Measurements from ENCODE around the gene SYTL3. TPM values are rescaled to one million over a fixed set of nuclear protein-coding genes. Genes with fewer than 3 reads are reported as not detected.

Gene SYTL3
- total and polyA plus RNA-seq, 2 donors (not counting 1 experiment from before 2014, with no cell fraction given) = 1.1 to 5.4 TPM

DNA sequence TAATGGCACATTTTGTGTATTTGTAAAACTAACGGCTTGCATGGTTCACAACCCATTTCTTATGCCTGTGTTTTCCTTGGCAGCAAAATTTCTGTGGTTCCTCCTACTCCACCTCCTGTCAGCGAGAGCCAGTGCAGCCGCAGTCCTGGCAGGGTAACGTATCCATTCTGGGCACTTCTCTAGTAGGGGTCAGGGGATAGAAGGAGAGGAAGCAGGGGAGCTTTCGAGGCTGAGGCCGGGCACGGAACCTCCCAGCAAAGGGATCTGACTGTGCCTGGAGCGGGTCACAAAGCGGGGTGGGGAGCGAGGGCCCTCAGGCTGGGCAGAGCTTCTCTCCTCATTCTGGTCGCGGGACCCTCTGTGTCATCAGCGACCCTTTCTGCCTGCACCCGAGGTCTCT lies 58.4 kb downstream of the SYTL3 start:
- Histone ChIP-seq H3K9ac (ENCODE audit: low read length) (no peak overlapping the region), H3K4me1 (ENCODE audit: control insufficient read depth in 2 of 2, insufficient read depth in 2 of 2, low read length in 2 of 2) (peaks cover 19 to 30% of the 10 kb centered on the region in 2 donors), H3K79me2 (ENCODE audit: control insufficient read depth, insufficient read depth, low read length) (peaks cover 6% of the 10 kb centered on the region), H3K27me3 (replicated peaks in 1 of 4; ENCODE audit: control extremely low read depth in 1 of 4, control insufficient read depth in 3 of 4, insufficient read depth in 4 of 4, low read length in 3 of 4) (no peaks in the 10 kb centered on the region), H3K9me3 (ENCODE audit: control extremely low read depth in 1 of 3, control insufficient read depth in 2 of 3, insufficient read depth in 1 of 3, low read length in 2 of 3) (no peaks in the 10 kb centered on the region), H3K4me2 (replicated peaks; ENCODE audit: low read depth, low read length, poor library complexity, severe bottlenecking) (peak overlapping the region; percentile 26), H3K4me3 (ENCODE audit: control extremely low read depth in 1 of 5, extremely low read depth in 1 of 5, insufficient read depth in 1 of 5, low read depth in 2 of 5, low read length in 4 of 5) (no peak overlapping the region), H3K27ac (ENCODE audit: low read length in 2 of 2) (peak overlapping the region in 1 of 2 donors; percentile 33), H4K20me1 (ENCODE audit: control insufficient read depth, insufficient read depth, low read length, poor library complexity, severe bottlenecking) (no peaks in the 10 kb centered on the region), H2AFZ (ENCODE audit: insufficient read depth, low read depth, low read length, poor library complexity, severe bottlenecking) (no peak overlapping the region), H3K36me3 (replicated peaks in 1 of 2; ENCODE audit: control extremely low read depth in 1 of 2, control insufficient read depth in 1 of 2, extremely low read depth in 1 of 2, insufficient read depth in 2 of 2, low read length in 1 of 2) (no peaks in the 10 kb centered on the region)
- WGBS (ENCODE audit: insufficient coverage) = 95% methylated on average over 11 of the region's 14 CpGs
- CTCF ChIA-PET = interaction anchor here (0.7 to 3.8 kb wide), 12 partner anchors 8 to 268 kb away, joined by 3 to 34 read pairs (median 6); no protein-coding TSS in a partner anchor
- Mint-ChIP-seq H3K9me3 (ENCODE audit: insufficient read depth) (no peaks in the 10 kb centered on the region), H3K27me3 (no peaks in the 10 kb centered on the region), H3K4me1 (peaks cover 27% of the 10 kb centered on the region), H3K4me3 (peak overlapping the region; percentile 58), H3K27ac (peak overlapping the region; percentile 85)
- intact Hi-C loops (cut with micrococcal nuclease) = no loop called here
- POLR2A ChIA-PET = no interaction called here
- DNase-seq (no peak), ATAC-seq (ENCODE audit: low read depth) (no peak)
- no peak for TF ChIP-seq EZH2 (IDR thresholded peaks at IDR 0.05; ENCODE audit: borderline replicate concordance, insufficient read depth, low read depth, low read length, poor library complexity, severe bottlenecking)
- TF ChIP-seq, protein P1, sequence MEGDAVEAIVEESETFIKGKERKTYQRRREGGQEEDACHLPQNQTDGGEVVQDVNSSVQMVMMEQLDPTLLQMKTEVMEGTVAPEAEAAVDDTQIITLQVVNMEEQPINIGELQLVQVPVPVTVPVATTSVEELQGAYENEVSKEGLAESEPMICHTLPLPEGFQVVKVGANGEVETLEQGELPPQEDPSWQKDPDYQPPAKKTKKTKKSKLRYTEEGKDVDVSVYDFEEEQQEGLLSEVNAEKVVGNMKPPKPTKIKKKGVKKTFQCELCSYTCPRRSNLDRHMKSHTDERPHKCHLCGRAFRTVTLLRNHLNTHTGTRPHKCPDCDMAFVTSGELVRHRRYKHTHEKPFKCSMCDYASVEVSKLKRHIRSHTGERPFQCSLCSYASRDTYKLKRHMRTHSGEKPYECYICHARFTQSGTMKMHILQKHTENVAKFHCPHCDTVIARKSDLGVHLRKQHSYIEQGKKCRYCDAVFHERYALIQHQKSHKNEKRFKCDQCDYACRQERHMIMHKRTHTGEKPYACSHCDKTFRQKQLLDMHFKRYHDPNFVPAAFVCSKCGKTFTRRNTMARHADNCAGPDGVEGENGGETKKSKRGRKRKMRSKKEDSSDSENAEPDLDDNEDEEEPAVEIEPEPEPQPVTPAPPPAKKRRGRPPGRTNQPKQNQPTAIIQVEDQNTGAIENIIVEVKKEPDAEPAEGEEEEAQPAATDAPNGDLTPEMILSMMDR (IDR thresholded peaks at IDR 0.05) = no peak

DNA sequence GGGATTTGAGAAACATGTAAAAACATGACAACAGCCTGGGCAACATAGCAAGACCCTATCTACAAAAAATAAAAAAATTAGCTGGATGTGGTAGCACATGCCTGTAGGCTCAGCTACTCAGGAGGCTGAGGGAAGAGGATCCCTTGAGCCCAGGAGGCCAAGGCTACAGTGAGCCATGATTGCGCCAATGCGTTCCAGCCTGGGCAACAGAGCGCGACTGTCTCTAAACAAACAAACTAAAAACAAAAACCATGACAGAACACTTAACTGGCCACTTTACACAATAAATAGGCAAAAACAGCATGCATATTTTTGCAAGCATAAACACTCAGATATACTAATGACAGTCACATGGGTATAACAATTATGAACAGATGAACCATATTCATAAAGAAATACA lies 60.0 kb downstream of the SYTL3 start:
- peaks cover 14 to 26% of the 10 kb centered on the region in 2 donors for H3K4me1 ChIP-seq (ENCODE audit: control insufficient read depth in 2 of 2, insufficient read depth in 2 of 2, low read length in 2 of 2)
- H3K4me3 ChIP-seq (ENCODE audit: control extremely low read depth in 1 of 5, extremely low read depth in 1 of 5, insufficient read depth in 1 of 5, low read depth in 2 of 5, low read length in 4 of 5) = no peak overlapping the region
- H3K9ac ChIP-seq (ENCODE audit: low read length) = no peak overlapping the region
- H3K27me3 ChIP-seq (replicated peaks in 1 of 4; ENCODE audit: control extremely low read depth in 1 of 4, control insufficient read depth in 3 of 4, insufficient read depth in 4 of 4, low read length in 3 of 4) = no peaks in the 10 kb centered on the region
- no peak overlapping the region for H2AFZ ChIP-seq (ENCODE audit: insufficient read depth, low read depth, low read length, poor library complexity, severe bottlenecking)
- intact Hi-C loops (cut with micrococcal nuclease) = no loop called here
- DNase-seq (no peak), ATAC-seq (ENCODE audit: low read depth) (no peak)
- no peaks in the 10 kb centered on the region for H3K9me3 ChIP-seq (ENCODE audit: control extremely low read depth in 1 of 3, control insufficient read depth in 2 of 3, insufficient read depth in 1 of 3, low read length in 2 of 3)
- H3K9me3 Mint-ChIP-seq (ENCODE audit: insufficient read depth) = no peaks in the 10 kb centered on the region
- no peak overlapping the region for H3K27ac ChIP-seq (ENCODE audit: low read length in 2 of 2)
- no peak overlapping the region for H3K27ac Mint-ChIP-seq
- H3K79me2 ChIP-seq (ENCODE audit: control insufficient read depth, insufficient read depth, low read length) = no peaks in the 10 kb centered on the region
- H3K4me2 ChIP-seq (replicated peaks; ENCODE audit: low read depth, low read length, poor library complexity, severe bottlenecking) = no peak overlapping the region
- H3K36me3 ChIP-seq (replicated peaks in 1 of 2; ENCODE audit: control extremely low read depth in 1 of 2, control insufficient read depth in 1 of 2, extremely low read depth in 1 of 2, insufficient read depth in 2 of 2, low read length in 1 of 2) = no peaks in the 10 kb centered on the region
- ChIA-PET CTCF (interaction anchor here (1.1 to 2.0 kb wide), 3 partner anchors 14 to 261 kb away, joined by 3 to 5 read pairs (median 4); no protein-coding TSS in a partner anchor), POLR2A (interaction anchor here (0.7 kb wide), 1 partner anchor 79 kb away, joined by 4 read pairs; no protein-coding TSS in a partner anchor)
- H3K27me3 Mint-ChIP-seq = no peaks in the 10 kb centered on the region
- no peak for TF ChIP-seq EZH2 (IDR thresholded peaks at IDR 0.05; ENCODE audit: borderline replicate concordance, insufficient read depth, low read depth, low read length, poor library complexity, severe bottlenecking)
- TF ChIP-seq, protein P1 (IDR thresholded peaks at IDR 0.05) = no peak
- 97% methylated on average over 4 of the region's 4 CpGs for WGBS (ENCODE audit: insufficient coverage)
- no peak overlapping the region for H3K4me3 Mint-ChIP-seq
- H4K20me1 ChIP-seq (ENCODE audit: control insufficient read depth, insufficient read depth, low read length, poor library complexity, severe bottlenecking) = no peaks in the 10 kb centered on the region
- H3K4me1 Mint-ChIP-seq = peaks cover 24% of the 10 kb centered on the region

Data from B cell (primary cell).